IMR-90 (cell line): ENCODE measurements around the gene PRRC2A. TPM values are rescaled to one million over a fixed set of nuclear protein-coding genes. Genes with fewer than 3 reads are reported as not detected.
A peak's percentile ranks its signal among the peaks of the same experiment; 100 is the strongest.

Experiments used
- ATAC-seq: fragments of 200-7000 bp; cut with Tn5 transposase; 2 replicates; pipeline ENCODE4 v1.9.1; 2020; ENCODE audit warnings: low read depth, mild to moderate bottlenecking, moderate library complexity
- BruUV-seq: library from RNA; stranded (reverse); fragments of 400-500 nt; replicated peaks from 2 replicates; lab custom pipeline; 2021; lab: Mats Ljungman, UMichigan
- CTCF ChIA-PET: fragments of 300-600 bp; formaldehyde crosslinking; extraction: SDS; loops from one replicate; lab custom pipeline; 2021; ENCODE audit warnings: antibody characterized with exemption; lab: Yijun Ruan, JAX
- POLR2A ChIA-PET: fragments of 300-600 bp; sonication (Branson Sonifier 250); formaldehyde crosslinking; loops from one replicate; lab custom pipeline; 2022; ENCODE audit warnings: antibody characterized with exemption; ENCODE audit not compliant: unreplicated experiment; lab: Charles Lee
- DNase-seq: peaks from one replicate; pipeline ENCODE4 v3.0.0; 2013
- H2AFZ ChIP-seq: replicated peaks from 2 replicates; pipeline ENCODE3; 2013; ENCODE audit warnings: low read length, mild to moderate bottlenecking; ENCODE audit not compliant: poor library complexity
- H2AK5ac ChIP-seq: 2 replicates; pipeline ENCODE4 v1.6.1; 2013; ENCODE audit warnings: low read depth, low read length, inconsistent platforms
- H2AK9ac ChIP-seq: replicated peaks from 2 replicates; pipeline ENCODE3; 2013; ENCODE audit warnings: mild to moderate bottlenecking, low read depth, low read length, moderate library complexity; ENCODE audit not compliant: poor library complexity
- H2BK120ac ChIP-seq: 2 replicates; pipeline ENCODE4 v1.6.1; 2013; ENCODE audit warnings: low read depth, low read length, inconsistent platforms
- H2BK15ac ChIP-seq: 3 replicates; pipeline ENCODE4 v1.6.1; 2013; ENCODE audit warnings: low read depth, low read length, inconsistent platforms
- H2BK20ac ChIP-seq: 2 replicates; pipeline ENCODE4 v1.6.1; 2013; ENCODE audit warnings: low read depth, mild to moderate bottlenecking, inconsistent platforms, low read length, moderate library complexity
- H2BK5ac ChIP-seq: 2 replicates; pipeline ENCODE4 v1.6.1; 2013; ENCODE audit warnings: mild to moderate bottlenecking, low read depth, low read length, inconsistent platforms; ENCODE audit not compliant: poor library complexity, severe bottlenecking
- H3K14ac ChIP-seq: replicated peaks from 2 replicates; pipeline ENCODE4 v1.6.1; 2013; ENCODE audit warnings: low read depth, low read length, inconsistent platforms
- H3K18ac ChIP-seq: 2 replicates; pipeline ENCODE4 v1.6.1; 2013; ENCODE audit warnings: low read depth, low read length, control low read depth
- H3K23ac ChIP-seq: 2 replicates; pipeline ENCODE4 v1.6.1; 2013; ENCODE audit warnings: low read depth, low read length, inconsistent platforms
- H3K27ac ChIP-seq: 2 replicates; pipeline ENCODE4 v1.5.1; 2013; ENCODE audit warnings: mild to moderate bottlenecking, control low read depth, low read length; ENCODE audit not compliant: insufficient read depth
- H3K27me3 ChIP-seq: 2 replicates; pipeline ENCODE4 v1.6.1; 2013; ENCODE audit warnings: low read length; ENCODE audit not compliant: control insufficient read depth, insufficient read depth
- H3K36me3 ChIP-seq: 2 replicates; pipeline ENCODE4 v1.6.1; 2013; ENCODE audit warnings: low read length, mixed read lengths; ENCODE audit not compliant: control insufficient read depth, insufficient read depth
- H3K4ac ChIP-seq: 2 replicates; pipeline ENCODE4 v1.6.1; 2013; ENCODE audit warnings: low read depth, low read length, inconsistent platforms
- H3K4me1 ChIP-seq: 2 replicates; pipeline ENCODE4 v1.6.1; 2013; ENCODE audit warnings: low read length, mixed read lengths; ENCODE audit not compliant: control insufficient read depth, insufficient read depth
- H3K4me2 ChIP-seq: 2 replicates; pipeline ENCODE4 v1.6.1; 2013; ENCODE audit warnings: low read depth, mild to moderate bottlenecking, control low read depth, low read length, moderate library complexity
- H3K4me3 ChIP-seq: 2 replicates; pipeline ENCODE4 v1.5.1; 2013; ENCODE audit warnings: low read depth, mild to moderate bottlenecking, control low read depth, low read length, moderate library complexity; ENCODE audit not compliant: insufficient read depth
- H3K56ac ChIP-seq: 2 replicates; pipeline ENCODE4 v1.6.1; 2013; ENCODE audit warnings: low read length, inconsistent platforms; ENCODE audit not compliant: insufficient read depth; ENCODE audit errors: extremely low read depth
- H3K79me1 ChIP-seq, 2 experiments: 2 replicates each; pipeline ENCODE4 v1.6.1; 2013; ENCODE audit warnings: low read length in 2 of 2, inconsistent platforms in 1 of 2, low read depth in 1 of 2
- H3K9ac ChIP-seq: 2 replicates; pipeline ENCODE4 v1.6.1; 2013; ENCODE audit warnings: low read depth, low read length, control low read depth
- H3K9me1 ChIP-seq: 2 replicates; pipeline ENCODE4 v1.6.1; 2013; ENCODE audit warnings: low read length, inconsistent platforms; ENCODE audit not compliant: insufficient read depth
- H3K9me3 ChIP-seq: 2 replicates; pipeline ENCODE4 v1.6.1; 2013; ENCODE audit warnings: low read length; ENCODE audit not compliant: control insufficient read depth, insufficient read depth
- H4K20me1 ChIP-seq: 2 replicates; pipeline ENCODE4 v1.6.1; 2013; ENCODE audit warnings: low read length, inconsistent platforms; ENCODE audit not compliant: insufficient read depth
- H4K5ac ChIP-seq: 2 replicates; pipeline ENCODE4 v1.6.1; 2013; ENCODE audit warnings: mild to moderate bottlenecking, low read depth, low read length, control low read depth
- H4K8ac ChIP-seq, 2 experiments: 2 replicates each; pipeline ENCODE4 v1.6.1; 2013; ENCODE audit warnings: low read depth in 2 of 2, low read length in 2 of 2, control low read depth in 1 of 2, inconsistent platforms in 1 of 2
- H4K91ac ChIP-seq: 2 replicates; pipeline ENCODE4 v1.6.1; 2013; ENCODE audit warnings: low read depth, low read length, inconsistent platforms; ENCODE audit not compliant: insufficient read depth
- BHLHE40 ChIP-seq: fragments of 150-350 bp; IDR thresholded peaks from 2 replicates; pipeline ENCODE4 v1.6.1; 2016; ENCODE audit warnings: mild to moderate bottlenecking, low read depth, low read length
- CEBPB ChIP-seq: IDR thresholded peaks from 2 replicates; pipeline ENCODE4 v1.6.1; 2012; ENCODE audit warnings: low read depth, low read length, improper control_type of control experiment
- CHD1 ChIP-seq: IDR thresholded peaks from 2 replicates; pipeline ENCODE4 v1.6.1; 2012; ENCODE audit warnings: low read depth, low read length, improper control_type of control experiment
- CTCF ChIP-seq: conservative IDR thresholded peaks from 2 replicates; pipeline ENCODE4 v1.5.1; 2012; ENCODE audit warnings: mild to moderate bottlenecking, low read depth, low read length, improper control_type of control experiment
- ELK1 ChIP-seq: fragments of 150-350 bp; IDR thresholded peaks from 2 replicates; pipeline ENCODE4 v1.6.1; 2016; ENCODE audit warnings: low read depth, mild to moderate bottlenecking, low read length, moderate library complexity, borderline replicate concordance
- MXI1 ChIP-seq: IDR thresholded peaks from 2 replicates; pipeline ENCODE4 v1.6.1; 2012; ENCODE audit warnings: low read depth, mild to moderate bottlenecking, low read length, moderate library complexity, borderline replicate concordance
- POLR2A ChIP-seq: IDR thresholded peaks from 2 replicates; pipeline ENCODE4 v1.6.1; 2012; ENCODE audit warnings: mild to moderate bottlenecking, low read depth, low read length
- RAD21 ChIP-seq: IDR thresholded peaks from 2 replicates; pipeline ENCODE4 v1.6.1; 2012; ENCODE audit warnings: low read length, improper control_type of control experiment
- RCOR1 ChIP-seq: IDR thresholded peaks from 2 replicates; pipeline ENCODE4 v1.6.1; 2012; ENCODE audit warnings: mild to moderate bottlenecking, low read length, improper control_type of control experiment; ENCODE audit not compliant: insufficient replicate concordance
- RFX5 ChIP-seq: IDR thresholded peaks from 2 replicates; pipeline ENCODE4 v1.8.0; 2012; ENCODE audit warnings: low read depth, mild to moderate bottlenecking, low read length, moderate library complexity
- USF2 ChIP-seq: fragments of 150-350 bp; IDR thresholded peaks from 2 replicates; pipeline ENCODE4 v1.6.1; 2017; ENCODE audit warnings: mild to moderate bottlenecking, antibody characterized with exemption, low read length, low read depth
- WGBS, 2 experiments: methylation state at CpG; one replicate each; pipeline versions ENCODE4 v1.1.5 to v1.1.7; 2013; ENCODE audit warnings: missing lambda C conversion rate in 2 of 2; ENCODE audit not compliant: insufficient read length in 1 of 2; ENCODE audit errors: extremely low coverage in 2 of 2; 5-methylcytosine and 5-hydroxymethylcytosine counted together
- dilution Hi-C: fragments of 300-500 bp; cut with HindIII; formaldehyde crosslinking; loops from one replicate; pipeline ENCODE4 v1.14.3; 2018; ENCODE audit warnings: low sequenced_read_pairs; ENCODE audit not compliant: unreplicated experiment
- in situ Hi-C: fragments of 300-500 bp; cut with MboI; formaldehyde crosslinking; loops from 3 replicates; pipeline ENCODE4 v1.14.3; 2019; ENCODE audit warnings: low sequenced_read_pairs, inconsistent platforms, mixed read lengths
- intact Hi-C: fragments of 100-400 bp; cut with micrococcal nuclease; formaldehyde crosslinking; loops from 2 replicates; pipeline ENCODE4 v1.10.0; 2022
- polyA plus RNA-seq, 3 experiments: library from polyadenylated mRNA; depleted of rRNA; stranded (reverse); fragments of >200 nt; gene quantifications; 2 replicates each; pipeline ENCODE4 v1.2.3, GENCODE V29; 2012; ENCODE audit warnings: low replicate concordance in 1 of 3
- total RNA-seq: library from RNA; depleted of rRNA; stranded (reverse); fragments of >200 nt; gene quantifications from 2 replicates; pipeline ENCODE4 v1.2.3, GENCODE V29; 2012

PRRC2A gene
- total and polyA plus RNA-seq, 2 of the 4 experiments (the other 2 are of a cell fraction) = 7.7 to 88.6 TPM

GRCh38 chr6:31680226-31681134 is 60.0 kb downstream of the PRRC2A start, which contains the start of gene LY6G5C:
LY6G5C (minus strand) TSS chr6:31681067; CDS start chr6:31680373, 694 bp downstream.
- peaks cover 1% of the 10 kb centered on the region; the same call in 1 of the 2 replicates for H3K36me3 ChIP-seq
- WGBS, 2 experiments = 0% methylated on average over 10 of the region's 17 CpGs; no CpG with 5 or more reads in 1 of the 2 experiments
- H3K4ac ChIP-seq = peak within 1 kb of the TSS; percentile 62
- in situ Hi-C loops = loop anchor here (10.0 kb wide), 2 partner anchors 154 to 264 kb away; partner anchors contain the start of gene CFB
- peak within 1 kb of the TSS; percentile 53 for H3K9ac ChIP-seq
- H3K4me1 ChIP-seq = peaks cover 12% of the 10 kb centered on the region
- no peak within 1 kb of the TSS for H2BK20ac ChIP-seq
- no TSS peak for BruUV-seq
- H4K91ac ChIP-seq = peak within 1 kb of the TSS; percentile 69
- H4K5ac ChIP-seq = peak within 1 kb of the TSS; percentile 82
- H2AK5ac ChIP-seq = peak within 1 kb of the TSS; percentile 37; the same call in 1 of the 2 replicates
- H3K27me3 ChIP-seq = no peaks in the 10 kb centered on the region
- ChIA-PET CTCF (interaction anchor here (0.6 to 0.8 kb wide), 2 partner anchors 14 to 49 kb away, joined by 3 read pairs; partner anchors contain the start of gene DDAH2), POLR2A (interaction anchor here (0.6 kb wide), 2 partner anchors 271 to 496 kb away, joined by 3 to 5 read pairs; partner anchors contain the start of gene AGPAT1)
- dilution Hi-C loops = no loop called here
- H3K4me2 ChIP-seq = peak within 1 kb of the TSS; percentile 79
- peak within 1 kb of the TSS; percentile 23 for H2BK5ac ChIP-seq
- H3K4me3 ChIP-seq = peak within 1 kb of the TSS; percentile 27
- peak within 1 kb of the TSS; percentile 26 for H3K14ac ChIP-seq
- no peaks in the 10 kb centered on the region for H4K20me1 ChIP-seq
- peak within 1 kb of the TSS; percentile 47; the same call in 1 of the 2 replicates for H3K23ac ChIP-seq
- DNase-seq = peak; percentile 94
- peak; percentile 96 for ATAC-seq
- peak within 1 kb of the TSS; percentile 40; the same call in 1 of the 2 replicates for H3K18ac ChIP-seq
- H3K9me3 ChIP-seq = no peaks in the 10 kb centered on the region
- peak within 1 kb of the TSS; percentile 84 for H2AK9ac ChIP-seq
- H3K56ac ChIP-seq = no peak within 1 kb of the TSS
- H3K27ac ChIP-seq = peak within 1 kb of the TSS; percentile 42
- H3K79me1 ChIP-seq = no peaks in the 10 kb centered on the region
- H2AFZ ChIP-seq = peak within 1 kb of the TSS; percentile 93
- peak within 1 kb of the TSS; percentile 33 for H2BK120ac ChIP-seq
- H2BK15ac ChIP-seq = peak within 1 kb of the TSS; percentile 38; the same call in 1 of the 3 replicates
- 0 out of 2 replicates have a peak, but pooled peaks cover 5% of the 10 kb centered on the region for H3K9me1 ChIP-seq
- intact Hi-C loops = loop anchor here (1.0 to 2.0 kb wide), 5 partner anchors 48 to 272 kb away; partner anchors contain the start of gene DDAH2
- H4K8ac ChIP-seq = peak within 1 kb of the TSS; percentile 68 to 78
- TF ChIP-seq ELK1 = no peak
- no peak for TF ChIP-seq USF2
- TF ChIP-seq CHD1 = no peak
- peak; percentile 36; the same call in 1 of the 2 replicates for TF ChIP-seq CEBPB
- no peak for TF ChIP-seq BHLHE40
- TF ChIP-seq MXI1 = peak; percentile 46; the same call in 1 of the 2 replicates
- no peak for TF ChIP-seq RFX5
- TF ChIP-seq RCOR1 = peak; percentile 45
- TF ChIP-seq RAD21 = peak; percentile 97
- peak; percentile 94 for TF ChIP-seq CTCF
- TF ChIP-seq POLR2A = no peak; the same call in 1 of the 2 replicates
